Astrocyte (in vitro differentiated cells and primary cell): ENCODE data around the gene STK4.

ENCODE experiments used
- CTCF ChIP-seq: IDR thresholded peaks from 2 replicates; pipeline ENCODE4 v1.5.1; 2011; ENCODE audit warnings: low read depth, mild to moderate bottlenecking, inconsistent platforms, low read length, moderate library complexity; ENCODE audit not compliant: insufficient read depth
- EZH2 ChIP-seq: IDR thresholded peaks from 2 replicates; pipeline ENCODE4 v1.6.1; 2012; ENCODE audit warnings: mild to moderate bottlenecking, low read length, inconsistent platforms; ENCODE audit not compliant: insufficient read depth

- no peak for TF ChIP-seq CTCF
- no peak for TF ChIP-seq EZH2
These were observed 24.1 kb downstream of the STK4 start for GRCh38 chr20:44990425-44990824.
